GM19240 (cell line): Measurements from ENCODE around the gene BCL2.
A peak's percentile ranks its signal among the peaks of the same experiment; 100 is the strongest.

Experiments
- DNase-seq: peaks from one replicate; pipeline ENCODE4 v3.0.0; 2011; ENCODE audit warnings: low spot score; ENCODE audit not compliant: insufficient read length

BCL2 gene

GRCh38 chr18:63260380-63260754 is 59.2 kb downstream of the BCL2 start:
- DNase-seq, result no peak

GRCh38 chr18:63259567-63260379 is 59.8 kb downstream of the BCL2 start:
- DNase-seq, result no peak

- no peak for DNase-seq
Observed at GRCh38 chr18:63258749-63259566, 60.6 kb downstream of the BCL2 start.

GRCh38 chr18:63257453-63257852 is 62.1 kb downstream of the BCL2 start:
- no peak for DNase-seq

GRCh38 chr18:63255435-63255834 is 64.1 kb downstream of the BCL2 start:
- DNase-seq, result peak; percentile 18

- no peak for DNase-seq
Observed at GRCh38 chr18:63254716-63255399, 64.7 kb downstream of the BCL2 start.

GRCh38 chr18:63253428-63254372 is 65.9 kb downstream of the BCL2 start:
- DNase-seq, result no peak

- no peak for DNase-seq
Observed at GRCh38 chr18:63253014-63253413, 66.6 kb downstream of the BCL2 start.

- DNase-seq, result no peak
Observed at GRCh38 chr18:63249771-63250170, 69.8 kb downstream of the BCL2 start.

- DNase-seq, result no peak
Observed at GRCh38 chr18:63247926-63248325, 71.6 kb downstream of the BCL2 start.

- DNase-seq, result no peak
Observed at GRCh38 chr18:63247506-63247905, 72.1 kb downstream of the BCL2 start.

GRCh38 chr18:63245600-63245999 is 74.0 kb downstream of the BCL2 start:
- no peak for DNase-seq

- DNase-seq, result no peak
Observed at GRCh38 chr18:63244607-63245006, 75.0 kb downstream of the BCL2 start.

- DNase-seq, result no peak
Observed at GRCh38 chr18:63241760-63242159, 77.8 kb downstream of the BCL2 start.

GRCh38 chr18:63241317-63241712 is 78.3 kb downstream of the BCL2 start:
- DNase-seq, result no peak

- no peak for DNase-seq
Observed at GRCh38 chr18:63240531-63241316, 78.8 kb downstream of the BCL2 start.

- DNase-seq, result no peak
Observed at GRCh38 chr18:63238693-63239075, 80.9 kb downstream of the BCL2 start.

- no peak for DNase-seq
Observed at GRCh38 chr18:63237881-63238692, 81.5 kb downstream of the BCL2 start.
